Esophagus muscularis mucosa (tissue), 4 donors: Measurements from ENCODE around the gene PAQR6. TPM values are rescaled to one million over a fixed set of nuclear protein-coding genes. Genes with fewer than 3 reads are reported as not detected.

Source experiments
- DNase-seq: peaks from one replicate; pipeline ENCODE4 v3.0.0-alpha.2; 2017; ENCODE audit errors: extremely low spot score
- H3K27ac ChIP-seq, 4 donors: fragments of 200-600 bp; sonication (generic); replicated peaks in 1 of 4; 1 replicate in 3 of 4; 2 replicates in 1 of 4; pipeline ENCODE4 v1.5.1; 2016 to 2019; ENCODE audit warnings: mild to moderate bottlenecking in 1 of 4
- H3K27me3 ChIP-seq, 4 donors: fragments of 200-600 bp; sonication (generic); one replicate each; pipeline versions ENCODE4 v1.5.1 to v1.6.0; 2016 to 2019
- H3K36me3 ChIP-seq, 4 donors: fragments of 200-600 bp; sonication (generic); one replicate each; pipeline ENCODE4 v1.5.1; 2016 to 2019
- H3K4me1 ChIP-seq, 4 donors: fragments of 200-600 bp; sonication (generic); one replicate each; pipeline ENCODE4 v1.5.1; 2016 to 2019
- H3K4me3 ChIP-seq, 4 donors: fragments of 200-600 bp; sonication (generic); 1 replicate in 2 of 4; 2 replicates in 2 of 4; pipeline ENCODE4 v1.5.1; 2016 to 2019; ENCODE audit warnings: mild to moderate bottlenecking in 4 of 4, moderate library complexity in 1 of 4
- H3K9me3 ChIP-seq, 4 donors: fragments of 200-600 bp; sonication (generic); 1 replicate in 3 of 4; 2 replicates in 1 of 4; pipeline ENCODE4 v1.5.1; 2016 to 2019
- CTCF ChIP-seq, 3 experiments: fragments of 200-600 bp in 2 of 3; fragments of 450-650 bp in 1 of 3; sonication (generic) in 2 of 3; IDR thresholded peaks; one replicate each; pipeline ENCODE4 v1.5.1; 2017 to 2019; ENCODE audit warnings: antibody characterized with exemption in 3 of 3, mild to moderate bottlenecking in 2 of 3, moderate library complexity in 1 of 3
- EP300 ChIP-seq: sonication (generic); formaldehyde crosslinking; IDR thresholded peaks from one replicate; pipeline ENCODE4 v1.6.1; 2017; ENCODE audit warnings: antibody characterized with exemption
- POLR2A ChIP-seq: fragments of 450-650 bp; IDR thresholded peaks from one replicate; pipeline ENCODE4 v1.6.1; 2017; ENCODE audit warnings: antibody characterized with exemption, moderate library complexity, mild to moderate bottlenecking, low read depth
- POLR2AphosphoS5 ChIP-seq, 2 donors: sonication (generic); formaldehyde crosslinking; IDR thresholded peaks; one replicate each; pipeline ENCODE4 v1.6.1; 2017; ENCODE audit warnings: antibody characterized with exemption in 2 of 2
- WGBS: methylation state at CpG from one replicate; pipeline ENCODE4 v1.1.5; 2018; 5-methylcytosine and 5-hydroxymethylcytosine counted together
- intact Hi-C: fragments of 100-400 bp; cut with DNase I; formaldehyde crosslinking; loops from one replicate; pipeline ENCODE4 v1.15.1; 2023
- total RNA-seq, 4 donors: library from RNA; depleted of rRNA; stranded (reverse); fragments of >200 nt; gene quantifications; one replicate each; pipeline versions ENCODE4 v1.1.0 to v1.2.1, GENCODE V29; 2016

The PAQR6 gene
- total RNA-seq, 4 donors from 2014 or later = 2.2 to 2.9 (median 2.7) TPM

GRCh38 chr1:156276532-156276931 lies 28.7 kb upstream of the PAQR6 start:
- Histone ChIP-seq H3K27ac (peak overlapping the region in 1 of 4 donors; percentile 45), H3K9me3 (no peaks in the 10 kb centered on the region), H3K4me3 (no peak overlapping the region), H3K36me3 (peaks cover 64 to 82% (median 78%) of the 10 kb centered on the region in 4 donors), H3K27me3 (no peaks in the 10 kb centered on the region), H3K4me1 (peaks cover 9 to 18% (median 17%) of the 10 kb centered on the region in 4 donors)
- TF ChIP-seq POLR2AphosphoS5 (IDR thresholded peaks at IDR 0.05) = no peak
- no peak for TF ChIP-seq EP300
- no peak for TF ChIP-seq CTCF (IDR thresholded peaks at IDR 0.05)
- TF ChIP-seq POLR2A = no peak
- DNase-seq = no peak
- intact Hi-C loops = no loop called here

DNA sequence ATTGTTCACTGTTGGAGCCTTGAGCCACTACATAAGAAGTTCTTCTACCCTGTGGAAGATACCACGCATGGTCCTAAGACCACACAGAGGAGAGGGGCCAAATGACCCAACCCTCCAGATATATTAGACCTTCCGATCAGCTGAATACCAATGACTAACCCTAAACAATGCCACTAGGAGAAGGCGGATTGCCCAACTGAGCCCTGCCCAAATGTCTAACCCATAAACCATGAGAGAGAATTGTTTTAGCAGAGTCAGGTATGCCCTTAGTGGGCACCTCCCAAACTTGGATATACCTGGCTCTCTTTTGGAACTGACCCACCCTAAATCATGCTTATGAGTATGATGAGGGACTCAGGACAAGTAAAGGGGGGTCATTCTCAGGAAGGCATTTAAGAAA lies 22.5 kb upstream of the PAQR6 start:
- DNase-seq = no peak
- Histone ChIP-seq H3K36me3 (peaks cover 69 to 100% (median 100%) of the 10 kb centered on the region in 4 donors), H3K27me3 (no peaks in the 10 kb centered on the region), H3K4me3 (no peak overlapping the region), H3K27ac (no peak overlapping the region), H3K4me1 (no peaks in the 10 kb centered on the region), H3K9me3 (no peaks in the 10 kb centered on the region)
- no peak for TF ChIP-seq CTCF (IDR thresholded peaks at IDR 0.05)
- TF ChIP-seq POLR2AphosphoS5 (IDR thresholded peaks at IDR 0.05) = no peak
- TF ChIP-seq POLR2A = no peak
- TF ChIP-seq EP300 = no peak
- intact Hi-C loops = no loop called here
- WGBS = 88% methylated on average over 3 of the region's 3 CpGs

DNA sequence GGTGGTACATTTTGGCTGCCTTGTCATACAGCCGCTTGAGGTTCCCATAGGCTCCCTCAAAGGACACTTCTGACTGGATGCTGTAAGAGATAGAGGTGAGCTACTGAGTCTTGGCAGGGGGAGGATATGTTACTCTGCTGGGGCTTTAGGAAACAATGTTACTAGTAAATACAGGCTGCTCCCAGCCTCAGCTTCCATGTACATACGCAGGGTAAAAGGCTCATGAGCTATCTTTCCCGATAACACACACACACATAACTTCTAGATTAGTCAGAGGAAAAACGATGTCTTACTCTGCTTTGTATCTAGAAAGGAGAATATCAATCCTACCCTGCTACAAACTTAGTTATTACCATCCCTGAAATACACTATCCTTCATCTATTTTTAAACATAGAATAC lies 20.5 kb upstream of the PAQR6 start:
- Histone ChIP-seq H3K36me3 (peaks cover 58 to 100% (median 97%) of the 10 kb centered on the region in 4 donors), H3K27me3 (no peaks in the 10 kb centered on the region), H3K4me1 (peaks cover 0 to under 1% (median 0%) of the 10 kb centered on the region in 4 donors), H3K4me3 (no peak overlapping the region), H3K27ac (no peak overlapping the region), H3K9me3 (no peaks in the 10 kb centered on the region)
- TF ChIP-seq EP300 (no peak), POLR2AphosphoS5 (IDR thresholded peaks at IDR 0.05) (no peak), CTCF (IDR thresholded peaks at IDR 0.05) (no peak), POLR2A (no peak)
- WGBS = 79% methylated on average over 4 of the region's 4 CpGs
- intact Hi-C loops = no loop called here
- DNase-seq = no peak

DNA sequence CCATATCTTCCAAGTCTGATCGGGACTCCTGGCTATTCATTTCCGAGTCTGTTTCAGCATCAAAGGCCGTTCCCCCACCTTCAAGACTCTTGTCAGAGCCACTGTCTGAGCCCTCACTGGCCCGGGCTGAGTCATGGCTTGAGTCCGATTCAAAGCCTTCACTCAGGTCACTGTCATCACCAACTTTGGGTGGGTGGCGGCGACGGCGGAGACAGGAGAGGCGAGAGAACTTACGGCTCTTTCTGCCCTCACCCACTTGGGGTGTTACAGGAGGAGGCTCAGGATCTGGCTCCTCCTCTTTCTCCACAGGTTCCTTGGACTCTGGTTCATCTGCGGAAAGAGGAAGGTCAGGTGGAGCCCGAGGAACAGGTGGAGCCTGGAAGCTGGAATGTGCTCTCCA lies 18.2 kb upstream of the PAQR6 start:
- peaks cover 53 to 100% (median 97%) of the 10 kb centered on the region in 4 donors for H3K36me3 ChIP-seq
- H3K27me3 ChIP-seq = no peaks in the 10 kb centered on the region
- H3K4me3 ChIP-seq = no peak overlapping the region
- intact Hi-C loops = no loop called here
- 89% methylated on average over 13 of the region's 13 CpGs for WGBS
- peaks cover 0 to 9% (median 0%) of the 10 kb centered on the region in 4 donors for H3K4me1 ChIP-seq
- no peaks in the 10 kb centered on the region for H3K9me3 ChIP-seq
- DNase-seq = no peak
- H3K27ac ChIP-seq = no peak overlapping the region
- TF ChIP-seq EP300 = no peak
- no peak for TF ChIP-seq POLR2AphosphoS5 (IDR thresholded peaks at IDR 0.05)
- no peak for TF ChIP-seq POLR2A
- TF ChIP-seq CTCF (IDR thresholded peaks at IDR 0.05) = no peak

DNA sequence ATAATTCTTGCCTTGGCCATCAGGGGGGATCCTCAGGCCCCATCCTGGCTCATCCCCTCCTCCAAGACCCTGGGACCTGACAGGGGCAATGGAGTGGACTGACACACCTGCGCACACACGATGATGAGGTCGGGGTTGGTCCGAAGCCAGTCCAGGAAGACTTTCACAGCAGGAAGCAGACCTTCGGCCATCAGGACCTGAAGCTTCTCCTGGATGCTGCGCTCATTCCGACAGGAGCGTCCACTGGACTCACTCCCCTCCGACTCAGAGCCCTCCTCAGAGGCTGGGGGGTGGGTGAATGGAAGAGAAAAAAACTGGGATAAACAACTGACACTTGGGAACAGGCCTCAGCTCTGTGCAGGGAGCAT lies 15.4 kb upstream of the PAQR6 start:
- peaks cover 0 to 9% (median 0%) of the 10 kb centered on the region in 4 donors for H3K4me1 ChIP-seq
- intact Hi-C loops = no loop called here
- TF ChIP-seq EP300 (no peak), POLR2A (no peak), POLR2AphosphoS5 (IDR thresholded peaks at IDR 0.05) (no peak), CTCF (IDR thresholded peaks at IDR 0.05) (no peak)
- no peak overlapping the region for H3K27ac ChIP-seq
- 92% methylated on average over 9 of the region's 9 CpGs for WGBS
- H3K9me3 ChIP-seq = no peaks in the 10 kb centered on the region
- DNase-seq = no peak
- no peak overlapping the region for H3K4me3 ChIP-seq
- H3K27me3 ChIP-seq = no peaks in the 10 kb centered on the region
- peaks cover 78 to 100% (median 97%) of the 10 kb centered on the region in 4 donors for H3K36me3 ChIP-seq
